ENCODE results near the gene ZACN.

GRCh38 chr17:76115138-76115754 lies 36.3 kb downstream of the ZACN start:
- TF ChIP-seq CTCF (IDR thresholded peaks at IDR 0.05 in 8 of 11, conservative IDR thresholded peaks at IDR 0.05 in 3 of 11) (no peak), POLR2A (IDR thresholded peaks at IDR 0.05) (no peak), POLR2AphosphoS5 (IDR thresholded peaks at IDR 0.05) (no peak)
